Gastroesophageal sphincter (tissue), 3 donors: ENCODE results near the gene SLC7A10.

Experiments used
- POLR2A ChIP-seq, 2 donors: fragments of 450-650 bp; IDR thresholded peaks; one replicate each; pipeline ENCODE4 v1.6.1; 2017; ENCODE audit warnings: antibody characterized with exemption in 2 of 2, mild to moderate bottlenecking in 2 of 2, moderate library complexity in 1 of 2
- POLR2AphosphoS5 ChIP-seq: sonication (generic); formaldehyde crosslinking; IDR thresholded peaks from one replicate; pipeline ENCODE4 v1.6.1; 2017; ENCODE audit warnings: antibody characterized with exemption
- TF ChIP-seq, protein P1 (sequence below), 4 experiments: fragments of 200-600 bp in 2 of 4; fragments of 450-650 bp in 2 of 4; sonication (generic) in 1 of 4; IDR thresholded peaks; one replicate each; pipeline ENCODE4 v1.5.1; 2017 to 2019; ENCODE audit warnings: antibody characterized with exemption in 4 of 4, mild to moderate bottlenecking in 2 of 4, moderate library complexity in 2 of 4

DNA sequence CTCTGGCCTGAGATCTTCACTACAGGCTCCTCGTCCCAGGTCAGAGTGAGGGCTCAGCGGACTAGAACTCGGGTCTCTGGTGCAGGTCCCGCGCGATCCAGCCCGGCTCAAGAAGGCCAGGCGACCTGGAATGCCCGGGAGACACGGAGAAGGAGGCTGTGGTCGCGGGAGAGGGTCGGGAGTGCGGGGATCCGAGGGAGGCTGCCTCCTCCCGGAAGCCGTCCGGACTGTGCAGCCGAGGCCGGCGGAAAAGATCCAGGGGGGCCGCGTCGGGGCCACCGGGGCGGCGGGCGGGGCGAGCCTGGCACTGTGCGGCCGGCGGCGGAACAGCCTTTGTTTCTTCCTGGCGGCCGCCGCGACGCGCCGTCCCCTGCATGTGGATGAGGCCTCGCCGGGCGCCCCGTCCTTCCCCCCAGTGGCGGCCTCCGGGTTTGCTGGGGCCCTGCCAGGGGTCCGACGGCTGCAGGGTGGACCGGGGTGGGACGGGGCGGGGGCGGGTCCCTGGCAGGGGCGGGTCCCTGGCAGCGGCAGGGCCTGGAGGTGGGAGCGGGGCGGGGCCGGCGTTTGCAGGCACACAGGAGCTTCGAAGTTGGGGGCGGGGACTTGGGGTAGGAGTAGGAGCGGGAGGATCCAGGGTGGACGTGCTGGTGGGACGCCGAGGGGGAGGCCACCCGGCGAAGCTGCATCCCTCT is 1.0 kb upstream of the SLC7A10 start:
- TF ChIP-seq, protein P1, sequence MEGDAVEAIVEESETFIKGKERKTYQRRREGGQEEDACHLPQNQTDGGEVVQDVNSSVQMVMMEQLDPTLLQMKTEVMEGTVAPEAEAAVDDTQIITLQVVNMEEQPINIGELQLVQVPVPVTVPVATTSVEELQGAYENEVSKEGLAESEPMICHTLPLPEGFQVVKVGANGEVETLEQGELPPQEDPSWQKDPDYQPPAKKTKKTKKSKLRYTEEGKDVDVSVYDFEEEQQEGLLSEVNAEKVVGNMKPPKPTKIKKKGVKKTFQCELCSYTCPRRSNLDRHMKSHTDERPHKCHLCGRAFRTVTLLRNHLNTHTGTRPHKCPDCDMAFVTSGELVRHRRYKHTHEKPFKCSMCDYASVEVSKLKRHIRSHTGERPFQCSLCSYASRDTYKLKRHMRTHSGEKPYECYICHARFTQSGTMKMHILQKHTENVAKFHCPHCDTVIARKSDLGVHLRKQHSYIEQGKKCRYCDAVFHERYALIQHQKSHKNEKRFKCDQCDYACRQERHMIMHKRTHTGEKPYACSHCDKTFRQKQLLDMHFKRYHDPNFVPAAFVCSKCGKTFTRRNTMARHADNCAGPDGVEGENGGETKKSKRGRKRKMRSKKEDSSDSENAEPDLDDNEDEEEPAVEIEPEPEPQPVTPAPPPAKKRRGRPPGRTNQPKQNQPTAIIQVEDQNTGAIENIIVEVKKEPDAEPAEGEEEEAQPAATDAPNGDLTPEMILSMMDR (IDR thresholded peaks at IDR 0.05): no peak
- no peak for TF ChIP-seq POLR2A (IDR thresholded peaks at IDR 0.05)
- no peak for TF ChIP-seq POLR2AphosphoS5
